Brain microvascular endothelial cell (primary cell): ENCODE measurements around the gene SPAG7.
A peak's percentile ranks its signal among the peaks of the same experiment; 100 is the strongest.

Experiments
- DNase-seq: peaks from one replicate; pipeline ENCODE4 v3.0.0-alpha.2; 2020
- H3K27ac ChIP-seq: fragments of 250-450 bp; sonication (Bioruptor Pico); 2 replicates; pipeline ENCODE4 v1.5.1; 2020; ENCODE audit warnings: mild to moderate bottlenecking, moderate library complexity
- H3K27me3 ChIP-seq: fragments of 250-450 bp; sonication (Bioruptor Pico); replicated peaks from 2 replicates; pipeline ENCODE4 v1.5.1; 2020; ENCODE audit warnings: mild to moderate bottlenecking
- H3K36me3 ChIP-seq: fragments of 250-450 bp; sonication (Bioruptor Pico); replicated peaks from 2 replicates; pipeline ENCODE4 v1.5.1; 2020; ENCODE audit warnings: mild to moderate bottlenecking
- H3K4me3 ChIP-seq: 2 replicates; pipeline ENCODE4 v1.5.1; 2011; ENCODE audit warnings: low read depth, mild to moderate bottlenecking, control low read depth, low read length, moderate library complexity
- CTCF ChIP-seq: IDR thresholded peaks from 2 replicates; pipeline ENCODE4 v1.5.1; 2011; ENCODE audit warnings: low read depth, mild to moderate bottlenecking, moderate library complexity, low read length, control low read depth, inconsistent platforms; ENCODE audit errors: missing control alignments
- in situ Hi-C: cut with HindIII; loops from 2 replicates; pipeline ENCODE4 v1.10.0; 2017; ENCODE audit warnings: low sequenced_read_pairs, low pct_ligation_motif_present

SPAG7 gene

GRCh38 chr17:4958102-4958501 is 9.5 kb downstream of the SPAG7 start:
- in situ Hi-C loops: no loop called here
- Histone ChIP-seq H3K4me3 (no peak overlapping the region), H3K27ac (no peak overlapping the region), H3K36me3 (peaks cover 14% of the 10 kb centered on the region), H3K27me3 (no peaks in the 10 kb centered on the region)
- no peak for TF ChIP-seq CTCF
- no peak for DNase-seq

- DNase-seq: no peak
- peaks cover 14% of the 10 kb centered on the region for H3K36me3 ChIP-seq
- in situ Hi-C loops: no loop called here
Measured at GRCh38 chr17:4956493-4957061, 11.0 kb downstream of the SPAG7 start.

GRCh38 chr17:4955091-4955490 is 12.5 kb downstream of the SPAG7 start:
- no peak overlapping the region for H3K4me3 ChIP-seq

More at GRCh38 chr17:4956493-4957061, 11.0 kb downstream of the SPAG7 start:
- no peaks in the 10 kb centered on the region for H3K27me3 ChIP-seq
- TF ChIP-seq CTCF: peak; percentile 39
- no peak overlapping the region for H3K4me3 ChIP-seq
- H3K27ac ChIP-seq: no peak overlapping the region

GRCh38 chr17:4953451-4953961 is 14.1 kb downstream of the SPAG7 start:
- peak overlapping the region; percentile 43 for H3K27ac ChIP-seq
- peak; percentile 60 for DNase-seq
- no peaks in the 10 kb centered on the region for H3K36me3 ChIP-seq
- no peak overlapping the region for H3K4me3 ChIP-seq
- in situ Hi-C loops: no loop called here
- no peaks in the 10 kb centered on the region for H3K27me3 ChIP-seq
- TF ChIP-seq CTCF: no peak

More at GRCh38 chr17:4955091-4955490, 12.5 kb downstream of the SPAG7 start:
- no peak for TF ChIP-seq CTCF
- no peak for DNase-seq
- in situ Hi-C loops: no loop called here
- Histone ChIP-seq H3K36me3 (peaks cover 12% of the 10 kb centered on the region), H3K27me3 (no peaks in the 10 kb centered on the region), H3K27ac (no peak overlapping the region)

GRCh38 chr17:4951486-4951885 is 16.1 kb downstream of the SPAG7 start:
- H3K27me3 ChIP-seq: no peaks in the 10 kb centered on the region
- TF ChIP-seq CTCF: no peak
- DNase-seq: no peak
- peaks cover 16% of the 10 kb centered on the region for H3K36me3 ChIP-seq
- no peak overlapping the region for H3K27ac ChIP-seq
- in situ Hi-C loops: no loop called here
- H3K4me3 ChIP-seq: no peak overlapping the region

GRCh38 chr17:4950746-4951204 is 16.8 kb downstream of the SPAG7 start, which contains the start of gene ENO3:
ENO3 (plus strand) TSS chr17:4951119; CDS start chr17:4951830, 711 bp downstream.
- no peak for DNase-seq
- H3K36me3 ChIP-seq: peaks cover 23% of the 10 kb centered on the region
- no peak for TF ChIP-seq CTCF
- no peaks in the 10 kb centered on the region for H3K27me3 ChIP-seq
- peak within 1 kb of the TSS; percentile 88 for H3K27ac ChIP-seq
- H3K4me3 ChIP-seq: peak within 1 kb of the TSS; percentile 48
- in situ Hi-C loops: no loop called here
